WERI-Rb-1 (cell line): ENCODE results near the gene NISCH.

Experiments
- DNase-seq: peaks from one replicate; pipeline ENCODE4 v3.0.0-alpha.2; 2020
- H3K27ac ChIP-seq: fragments of 250-450 bp; sonication (Bioruptor Pico); 2 replicates; pipeline ENCODE4 v1.5.1; 2020; ENCODE audit warnings: mild to moderate bottlenecking, moderate library complexity
- H3K27me3 ChIP-seq: fragments of 250-450 bp; sonication (Bioruptor Pico); 2 replicates; pipeline ENCODE4 v1.5.1; 2021; ENCODE audit warnings: mild to moderate bottlenecking, low read depth, moderate library complexity; ENCODE audit not compliant: insufficient read depth, severe bottlenecking
- H3K36me3 ChIP-seq: fragments of 250-450 bp; sonication (Bioruptor Pico); 2 replicates; pipeline ENCODE4 v1.5.1; 2020; ENCODE audit warnings: mild to moderate bottlenecking, moderate library complexity
- H3K4me3 ChIP-seq: 2 replicates; pipeline ENCODE4 v1.5.1; 2011; ENCODE audit warnings: low read depth, mild to moderate bottlenecking, control low read depth, low read length
- H3K9me3 ChIP-seq: fragments of 250-450 bp; sonication (Bioruptor Pico); 2 replicates; pipeline ENCODE4 v1.5.1; 2021; ENCODE audit warnings: mild to moderate bottlenecking, moderate library complexity; ENCODE audit not compliant: severe bottlenecking
- TF ChIP-seq, protein P1 (sequence below): IDR thresholded peaks from 2 replicates; pipeline ENCODE4 v1.5.1; 2011; ENCODE audit warnings: low read depth, mild to moderate bottlenecking, control low read depth, inconsistent platforms, low read length

The NISCH gene

DNA sequence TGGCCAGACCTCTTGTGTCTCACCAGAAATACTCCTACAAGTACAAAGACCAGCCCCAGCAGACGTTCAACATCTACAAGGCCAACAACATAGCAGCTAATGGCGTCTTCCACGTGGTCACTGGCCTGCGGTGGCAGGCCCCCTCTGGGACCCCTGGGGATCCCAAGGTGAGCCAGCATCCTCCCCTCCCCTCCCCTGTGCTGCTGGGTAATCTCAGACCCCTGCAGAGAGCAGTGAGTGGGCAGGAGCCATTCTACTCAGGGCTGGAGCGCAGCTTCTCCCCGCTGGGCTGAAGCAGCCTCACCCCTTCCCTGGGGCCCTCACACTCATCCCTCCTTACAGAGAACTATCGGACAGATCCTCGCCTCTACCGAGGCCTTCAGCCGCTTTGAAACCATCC lies 49.6 kb downstream of the NISCH start:
- no peak overlapping the region for H3K27ac ChIP-seq
- no peak for DNase-seq
- TF ChIP-seq, protein P1, sequence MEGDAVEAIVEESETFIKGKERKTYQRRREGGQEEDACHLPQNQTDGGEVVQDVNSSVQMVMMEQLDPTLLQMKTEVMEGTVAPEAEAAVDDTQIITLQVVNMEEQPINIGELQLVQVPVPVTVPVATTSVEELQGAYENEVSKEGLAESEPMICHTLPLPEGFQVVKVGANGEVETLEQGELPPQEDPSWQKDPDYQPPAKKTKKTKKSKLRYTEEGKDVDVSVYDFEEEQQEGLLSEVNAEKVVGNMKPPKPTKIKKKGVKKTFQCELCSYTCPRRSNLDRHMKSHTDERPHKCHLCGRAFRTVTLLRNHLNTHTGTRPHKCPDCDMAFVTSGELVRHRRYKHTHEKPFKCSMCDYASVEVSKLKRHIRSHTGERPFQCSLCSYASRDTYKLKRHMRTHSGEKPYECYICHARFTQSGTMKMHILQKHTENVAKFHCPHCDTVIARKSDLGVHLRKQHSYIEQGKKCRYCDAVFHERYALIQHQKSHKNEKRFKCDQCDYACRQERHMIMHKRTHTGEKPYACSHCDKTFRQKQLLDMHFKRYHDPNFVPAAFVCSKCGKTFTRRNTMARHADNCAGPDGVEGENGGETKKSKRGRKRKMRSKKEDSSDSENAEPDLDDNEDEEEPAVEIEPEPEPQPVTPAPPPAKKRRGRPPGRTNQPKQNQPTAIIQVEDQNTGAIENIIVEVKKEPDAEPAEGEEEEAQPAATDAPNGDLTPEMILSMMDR, result no peak
- H3K9me3 ChIP-seq, result no peaks in the 10 kb centered on the region
- H3K27me3 ChIP-seq, result no peaks in the 10 kb centered on the region
- no peaks in the 10 kb centered on the region for H3K36me3 ChIP-seq
- no peak overlapping the region for H3K4me3 ChIP-seq

- Histone ChIP-seq H3K27ac (no peak overlapping the region), H3K36me3 (no peaks in the 10 kb centered on the region), H3K4me3 (no peak overlapping the region), H3K9me3 (no peaks in the 10 kb centered on the region), H3K27me3 (no peaks in the 10 kb centered on the region)
- no peak for DNase-seq
- TF ChIP-seq, protein P1, result no peak
Measured at GRCh38 chr3:52506266-52506966, 51.0 kb downstream of the NISCH start.

- Histone ChIP-seq H3K27ac (no peak overlapping the region), H3K4me3 (no peak overlapping the region), H3K9me3 (no peaks in the 10 kb centered on the region), H3K27me3 (no peaks in the 10 kb centered on the region), H3K36me3 (no peaks in the 10 kb centered on the region)
- DNase-seq, result no peak
- TF ChIP-seq, protein P1, result no peak
Measured at GRCh38 chr3:52507359-52507758, 52.0 kb downstream of the NISCH start.

DNA sequence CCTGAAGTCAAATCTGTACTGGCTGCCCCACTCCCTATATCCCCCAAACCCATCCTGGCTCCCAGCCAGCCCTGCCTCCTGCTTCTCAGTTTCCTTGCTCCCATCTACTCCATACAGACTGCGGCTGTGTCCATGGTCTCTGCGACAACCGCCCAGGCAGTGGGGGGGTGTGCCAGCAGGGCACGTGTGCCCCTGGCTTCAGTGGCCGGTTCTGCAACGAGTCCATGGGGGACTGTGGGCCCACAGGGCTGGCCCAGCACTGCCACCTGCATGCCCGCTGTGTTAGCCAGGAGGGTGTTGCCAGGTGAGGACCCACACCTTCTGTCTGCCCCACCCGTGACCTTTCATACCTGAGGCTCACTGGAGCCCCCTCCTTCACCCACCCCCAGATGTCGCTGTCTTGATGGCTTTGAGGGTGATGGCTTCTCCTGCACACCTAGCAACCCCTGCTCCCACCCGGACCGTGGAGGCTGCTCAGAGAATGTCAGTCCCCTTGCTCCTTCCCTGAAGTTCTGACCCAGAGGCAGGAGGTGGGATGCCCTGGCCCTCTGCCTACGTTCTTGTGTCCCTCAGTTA lies 54.4 kb downstream of the NISCH start:
- H3K4me3 ChIP-seq, result no peak overlapping the region
- TF ChIP-seq, protein P1, result no peak
- DNase-seq, result no peak
- H3K9me3 ChIP-seq, result no peaks in the 10 kb centered on the region
- no peaks in the 10 kb centered on the region for H3K27me3 ChIP-seq
- H3K27ac ChIP-seq, result no peak overlapping the region
- no peaks in the 10 kb centered on the region for H3K36me3 ChIP-seq

- TF ChIP-seq, protein P1, result no peak
- no peak overlapping the region for H3K4me3 ChIP-seq
- no peak for DNase-seq
- no peaks in the 10 kb centered on the region for H3K36me3 ChIP-seq
- H3K27me3 ChIP-seq, result no peaks in the 10 kb centered on the region
- H3K27ac ChIP-seq, result no peak overlapping the region
- H3K9me3 ChIP-seq, result no peaks in the 10 kb centered on the region
Measured at GRCh38 chr3:52511509-52511908, 56.1 kb downstream of the NISCH start.
